Esophagus squamous epithelium (tissue), 5 donors: ENCODE measurements around the gene SETSIP. TPM values are rescaled to one million over a fixed set of nuclear protein-coding genes. Genes with fewer than 3 reads are reported as not detected.

Experiments
- DNase-seq: peaks from one replicate; lab custom pipeline; 2025; lab: John Stamatoyannopoulos, UW
- H3K27ac ChIP-seq, 4 donors: fragments of 200-600 bp; sonication (generic); one replicate each; pipeline ENCODE4 v1.5.1; 2016 to 2019; ENCODE audit warnings: mild to moderate bottlenecking in 1 of 4
- H3K27me3 ChIP-seq, 4 donors: fragments of 200-600 bp; sonication (generic); 1 replicate in 3 of 4; 2 replicates in 1 of 4; pipeline versions ENCODE4 v1.5.1 to v1.6.0; 2017 to 2021; ENCODE audit warnings: antibody characterized with exemption in 1 of 4
- H3K36me3 ChIP-seq, 3 donors: fragments of 200-600 bp; sonication (generic); one replicate each; pipeline ENCODE4 v1.5.1; 2016 to 2019
- H3K4me1 ChIP-seq, 3 donors: fragments of 200-600 bp; sonication (generic); one replicate each; pipeline ENCODE4 v1.5.1; 2017 to 2019
- H3K4me3 ChIP-seq, 4 donors: fragments of 200-600 bp; sonication (generic); 1 replicate in 3 of 4; 2 replicates in 1 of 4; pipeline ENCODE4 v1.5.1; 2016 to 2019; ENCODE audit warnings: mild to moderate bottlenecking in 2 of 4, moderate library complexity in 1 of 4
- H3K9me3 ChIP-seq, 3 donors: fragments of 200-600 bp; sonication (generic); one replicate each; pipeline ENCODE4 v1.5.1; 2016 to 2019
- POLR2A ChIP-seq, 4 donors: fragments of 450-650 bp; IDR thresholded peaks; one replicate each; pipeline ENCODE4 v1.6.1; 2017; ENCODE audit warnings: antibody characterized with exemption in 4 of 4, mild to moderate bottlenecking in 4 of 4, moderate library complexity in 3 of 4
- WGBS, 2 donors: methylation state at CpG; one replicate each; pipeline ENCODE4 v1.1.5; 2018; 5-methylcytosine and 5-hydroxymethylcytosine counted together
- intact Hi-C: fragments of 100-400 bp; cut with DNase I; formaldehyde crosslinking; loops from one replicate; pipeline ENCODE4 v1.15.0; 2022
- total RNA-seq, 4 donors: library from RNA; depleted of rRNA; stranded (reverse); fragments of >200 nt; gene quantifications; one replicate each; pipeline ENCODE4 v1.1.0, GENCODE V29; 2016
- TF ChIP-seq, protein P1 (sequence below), 6 experiments: fragments of 450-650 bp in 4 of 6; fragments of 200-600 bp in 2 of 6; sonication (generic) in 2 of 6; IDR thresholded peaks; one replicate each; pipeline ENCODE4 v1.5.1; 2016 to 2019; ENCODE audit warnings: antibody characterized with exemption in 6 of 6, mild to moderate bottlenecking in 4 of 6, moderate library complexity in 4 of 6
- donor health status: DM: yes; HTN: yes; CAD: no.

The SETSIP gene
- total RNA-seq, 4 donors from 2014 or later = not detected

DNA sequence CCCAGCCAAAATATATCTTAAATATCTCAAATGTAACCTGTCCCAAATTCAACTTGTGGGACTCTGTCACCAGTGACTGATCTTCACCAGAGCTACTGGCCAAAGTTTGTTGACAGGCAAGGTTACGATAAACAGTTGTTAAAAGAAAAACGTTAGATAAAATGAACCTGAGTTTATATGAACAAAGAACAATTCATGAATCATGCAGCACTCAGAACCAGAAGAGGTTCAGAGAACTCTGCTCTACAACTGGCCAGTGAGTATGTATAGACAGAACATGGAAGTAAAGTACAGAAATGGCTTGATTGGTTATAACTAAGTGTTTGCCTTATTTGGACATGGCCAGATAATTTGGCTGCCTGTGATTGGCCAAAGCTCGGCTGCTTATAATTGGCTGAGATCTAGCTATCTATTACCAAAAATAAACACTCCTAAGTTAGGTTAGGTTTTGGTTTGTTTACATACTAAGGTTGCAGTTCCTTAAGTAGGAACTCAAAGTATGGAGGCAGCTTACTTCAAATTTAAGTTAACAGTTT, 30.4 kb upstream of the SETSIP start:
- no peak for DNase-seq
- no peak overlapping the region for H3K27ac ChIP-seq
- H3K4me3 ChIP-seq = no peak overlapping the region
- WGBS, 2 donors = 75 to 86% methylated on average over 3 of the region's 3 CpGs
- no peaks in the 10 kb centered on the region for H3K27me3 ChIP-seq
- intact Hi-C loops = no loop called here
- no peaks in the 10 kb centered on the region for H3K9me3 ChIP-seq
- H3K36me3 ChIP-seq = peaks cover 0 to 24% (median 0%) of the 10 kb centered on the region in 3 donors
- TF ChIP-seq, protein P1, sequence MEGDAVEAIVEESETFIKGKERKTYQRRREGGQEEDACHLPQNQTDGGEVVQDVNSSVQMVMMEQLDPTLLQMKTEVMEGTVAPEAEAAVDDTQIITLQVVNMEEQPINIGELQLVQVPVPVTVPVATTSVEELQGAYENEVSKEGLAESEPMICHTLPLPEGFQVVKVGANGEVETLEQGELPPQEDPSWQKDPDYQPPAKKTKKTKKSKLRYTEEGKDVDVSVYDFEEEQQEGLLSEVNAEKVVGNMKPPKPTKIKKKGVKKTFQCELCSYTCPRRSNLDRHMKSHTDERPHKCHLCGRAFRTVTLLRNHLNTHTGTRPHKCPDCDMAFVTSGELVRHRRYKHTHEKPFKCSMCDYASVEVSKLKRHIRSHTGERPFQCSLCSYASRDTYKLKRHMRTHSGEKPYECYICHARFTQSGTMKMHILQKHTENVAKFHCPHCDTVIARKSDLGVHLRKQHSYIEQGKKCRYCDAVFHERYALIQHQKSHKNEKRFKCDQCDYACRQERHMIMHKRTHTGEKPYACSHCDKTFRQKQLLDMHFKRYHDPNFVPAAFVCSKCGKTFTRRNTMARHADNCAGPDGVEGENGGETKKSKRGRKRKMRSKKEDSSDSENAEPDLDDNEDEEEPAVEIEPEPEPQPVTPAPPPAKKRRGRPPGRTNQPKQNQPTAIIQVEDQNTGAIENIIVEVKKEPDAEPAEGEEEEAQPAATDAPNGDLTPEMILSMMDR (IDR thresholded peaks at IDR 0.05) = no peak
- TF ChIP-seq POLR2A (IDR thresholded peaks at IDR 0.05) = no peak
- no peaks in the 10 kb centered on the region for H3K4me1 ChIP-seq

DNA sequence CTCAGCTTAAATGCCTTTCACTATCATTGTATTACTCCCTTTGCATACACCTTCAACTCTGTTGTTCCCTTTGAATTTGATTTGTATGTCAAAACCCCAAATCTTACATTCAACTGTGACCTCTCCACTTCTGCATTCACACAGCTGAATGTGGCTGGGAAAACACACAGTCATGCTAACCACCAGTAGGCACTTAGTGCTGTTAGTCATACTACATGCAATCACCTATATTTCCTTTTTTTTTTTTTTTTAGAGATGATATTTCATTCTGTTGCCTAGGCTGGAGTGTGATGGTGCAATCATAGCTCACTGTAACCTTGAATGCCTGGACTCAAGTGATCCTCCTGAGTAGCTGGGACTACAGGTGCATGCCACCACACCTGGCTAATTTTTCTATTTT, 21.1 kb upstream of the SETSIP start:
- H3K36me3 ChIP-seq = peaks cover 0 to 2% (median 0%) of the 10 kb centered on the region in 3 donors
- no peaks in the 10 kb centered on the region for H3K4me1 ChIP-seq
- no peak for TF ChIP-seq POLR2A (IDR thresholded peaks at IDR 0.05)
- TF ChIP-seq, protein P1 (IDR thresholded peaks at IDR 0.05) = no peak
- no peak overlapping the region for H3K27ac ChIP-seq
- H3K4me3 ChIP-seq = no peak overlapping the region
- H3K9me3 ChIP-seq = no peaks in the 10 kb centered on the region
- DNase-seq = no peak
- intact Hi-C loops = no loop called here
- no peaks in the 10 kb centered on the region for H3K27me3 ChIP-seq

DNA sequence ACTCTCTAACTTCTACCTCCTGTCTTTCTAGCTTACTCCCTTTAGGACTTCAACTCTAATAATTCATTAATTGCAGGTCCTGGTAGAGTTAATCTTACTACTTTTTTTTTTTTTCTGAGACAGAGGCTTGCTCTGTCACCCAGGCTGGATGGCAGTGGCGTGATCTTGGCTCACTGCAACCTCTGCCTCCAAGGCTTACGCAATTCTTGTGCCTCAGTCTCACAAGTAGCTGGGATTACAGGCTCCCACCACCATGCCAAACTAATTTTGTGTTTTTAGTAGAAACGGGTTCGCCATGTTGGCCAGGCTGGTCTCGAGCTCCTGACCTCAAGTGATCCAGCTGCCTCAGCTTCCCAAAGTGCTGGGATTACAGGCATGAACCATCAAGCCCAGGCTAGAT, 20.7 kb upstream of the SETSIP start:
- no peak overlapping the region for H3K27ac ChIP-seq
- H3K9me3 ChIP-seq = no peaks in the 10 kb centered on the region
- no peaks in the 10 kb centered on the region for H3K27me3 ChIP-seq
- H3K36me3 ChIP-seq = no peaks in the 10 kb centered on the region
- H3K4me1 ChIP-seq = no peaks in the 10 kb centered on the region
- no peak for TF ChIP-seq POLR2A (IDR thresholded peaks at IDR 0.05)
- TF ChIP-seq, protein P1 (IDR thresholded peaks at IDR 0.05) = no peak
- no peak for DNase-seq
- intact Hi-C loops = no loop called here
- 85% methylated on average over 5 of the region's 5 CpGs for WGBS, 2 donors
- no peak overlapping the region for H3K4me3 ChIP-seq

DNA sequence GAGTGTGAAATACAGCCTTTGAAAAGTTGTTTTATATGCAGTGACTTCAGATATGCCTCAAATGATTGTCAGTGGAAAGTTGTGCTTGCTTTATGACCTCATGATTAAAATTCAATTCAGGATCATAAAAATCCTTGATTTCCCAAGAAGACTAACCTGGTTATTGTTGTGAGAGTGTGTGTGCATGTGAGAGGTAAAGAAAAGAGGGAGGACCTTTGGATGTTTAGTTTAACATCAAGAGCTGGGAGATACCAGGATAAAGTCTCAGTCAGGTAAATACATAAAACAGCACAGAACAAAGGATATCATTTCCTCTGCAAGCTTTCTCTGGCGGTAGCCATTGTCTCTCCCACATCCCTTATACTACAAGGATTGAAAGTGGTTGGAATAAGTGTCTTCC, 19.4 kb upstream of the SETSIP start:
- Histone ChIP-seq H3K27ac (no peak overlapping the region), H3K27me3 (no peaks in the 10 kb centered on the region), H3K4me1 (no peaks in the 10 kb centered on the region), H3K36me3 (no peaks in the 10 kb centered on the region), H3K9me3 (no peaks in the 10 kb centered on the region), H3K4me3 (no peak overlapping the region)
- WGBS, 2 donors = 87 to 94% methylated on average over 1 of the region's 1 CpG
- no peak for DNase-seq
- TF ChIP-seq, protein P1 (IDR thresholded peaks at IDR 0.05) = no peak
- no peak for TF ChIP-seq POLR2A (IDR thresholded peaks at IDR 0.05)
- intact Hi-C loops = no loop called here

DNA sequence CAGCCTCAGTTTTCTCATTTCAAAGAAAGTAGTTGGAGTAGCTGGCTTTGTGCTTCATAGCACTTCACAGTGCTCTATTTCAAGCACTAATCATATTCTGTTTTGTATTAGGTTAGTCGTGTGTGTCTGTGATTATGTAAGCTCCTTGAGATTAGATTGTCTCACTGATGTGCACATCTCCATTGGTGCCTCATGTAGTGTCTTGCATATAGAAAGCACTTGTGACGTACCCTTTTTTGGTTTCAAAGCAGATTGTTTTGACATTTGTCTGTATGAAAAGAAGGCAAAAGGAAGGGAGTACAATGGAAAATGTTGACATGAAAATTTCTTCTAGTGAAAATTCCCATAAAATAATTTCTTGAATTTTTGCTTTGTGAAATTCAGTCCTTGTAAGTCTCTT, 18.9 kb upstream of the SETSIP start:
- WGBS, 2 donors = 58 to 63% methylated on average over 2 of the region's 2 CpGs
- H3K36me3 ChIP-seq = no peaks in the 10 kb centered on the region
- no peaks in the 10 kb centered on the region for H3K27me3 ChIP-seq
- intact Hi-C loops = no loop called here
- DNase-seq = no peak
- H3K4me3 ChIP-seq = no peak overlapping the region
- no peak for TF ChIP-seq POLR2A (IDR thresholded peaks at IDR 0.05)
- TF ChIP-seq, protein P1 (IDR thresholded peaks at IDR 0.05) = no peak
- no peak overlapping the region for H3K27ac ChIP-seq
- H3K4me1 ChIP-seq = no peaks in the 10 kb centered on the region
- no peaks in the 10 kb centered on the region for H3K9me3 ChIP-seq
